Hepatocyte (in vitro differentiated cells): ENCODE measurements around the gene ICAM2.

Experiments
- EZH2 ChIP-seq: fragments of 200-600 bp; sonication (generic); IDR thresholded peaks from 2 replicates; pipeline ENCODE4 v1.6.1; 2016; ENCODE audit warnings: antibody characterized with exemption, mild to moderate bottlenecking, borderline replicate concordance
- EZH2phosphoT487 ChIP-seq: fragments of 200-600 bp; sonication (generic); IDR thresholded peaks from one replicate; pipeline ENCODE4 v1.6.1; 2018; ENCODE audit warnings: antibody characterized with exemption, mild to moderate bottlenecking, low read depth, moderate library complexity; ENCODE audit not compliant: unreplicated experiment, severe bottlenecking
- TF ChIP-seq, protein P1 (sequence below): fragments of 200-600 bp; sonication (generic); IDR thresholded peaks from 2 replicates; pipeline ENCODE4 v1.5.1; 2016; ENCODE audit warnings: antibody characterized with exemption, mild to moderate bottlenecking; ENCODE audit not compliant: poor library complexity

DNA sequence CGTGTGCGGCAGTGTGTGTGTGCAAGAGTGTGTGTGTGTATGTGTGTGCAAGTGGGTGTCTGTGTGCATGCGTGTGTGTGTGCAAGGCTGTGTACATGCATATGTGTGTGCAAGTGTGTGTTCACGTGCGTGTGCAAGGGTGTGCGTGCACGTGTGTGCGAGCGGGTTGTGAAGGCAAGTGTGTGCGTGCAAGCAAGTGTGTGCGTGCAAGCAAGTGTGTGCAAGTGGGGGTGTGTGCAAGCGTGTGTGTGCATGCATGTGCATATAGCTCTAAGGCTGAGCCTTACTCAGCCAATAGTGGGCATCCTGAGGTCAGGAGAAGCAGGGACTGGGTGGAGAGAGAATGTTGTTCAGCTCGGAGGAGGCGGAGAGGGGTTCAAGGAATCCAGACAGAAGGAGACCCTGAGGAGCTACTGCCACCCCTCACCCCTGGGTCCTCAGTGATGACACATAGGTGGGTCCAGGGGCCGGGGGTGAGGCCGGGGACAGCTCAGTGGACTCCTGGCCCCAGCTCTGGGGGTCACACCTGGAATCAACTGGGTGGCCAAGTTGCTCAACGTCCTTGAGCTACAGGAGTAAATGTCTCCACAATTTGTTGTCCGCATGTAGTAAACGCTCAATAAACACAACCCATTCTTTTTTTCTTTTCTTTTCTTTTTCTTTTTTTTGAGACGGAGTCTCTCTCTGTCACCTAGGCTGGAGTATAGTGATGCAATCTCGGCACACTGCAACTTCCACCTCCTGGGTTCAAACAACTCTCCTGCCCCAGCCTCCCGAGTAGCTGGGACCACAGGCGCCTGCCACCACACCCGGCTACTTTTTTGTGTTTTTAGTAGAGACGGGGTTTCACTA, 20.5 kb downstream of the ICAM2 start:
- TF ChIP-seq, protein P1, sequence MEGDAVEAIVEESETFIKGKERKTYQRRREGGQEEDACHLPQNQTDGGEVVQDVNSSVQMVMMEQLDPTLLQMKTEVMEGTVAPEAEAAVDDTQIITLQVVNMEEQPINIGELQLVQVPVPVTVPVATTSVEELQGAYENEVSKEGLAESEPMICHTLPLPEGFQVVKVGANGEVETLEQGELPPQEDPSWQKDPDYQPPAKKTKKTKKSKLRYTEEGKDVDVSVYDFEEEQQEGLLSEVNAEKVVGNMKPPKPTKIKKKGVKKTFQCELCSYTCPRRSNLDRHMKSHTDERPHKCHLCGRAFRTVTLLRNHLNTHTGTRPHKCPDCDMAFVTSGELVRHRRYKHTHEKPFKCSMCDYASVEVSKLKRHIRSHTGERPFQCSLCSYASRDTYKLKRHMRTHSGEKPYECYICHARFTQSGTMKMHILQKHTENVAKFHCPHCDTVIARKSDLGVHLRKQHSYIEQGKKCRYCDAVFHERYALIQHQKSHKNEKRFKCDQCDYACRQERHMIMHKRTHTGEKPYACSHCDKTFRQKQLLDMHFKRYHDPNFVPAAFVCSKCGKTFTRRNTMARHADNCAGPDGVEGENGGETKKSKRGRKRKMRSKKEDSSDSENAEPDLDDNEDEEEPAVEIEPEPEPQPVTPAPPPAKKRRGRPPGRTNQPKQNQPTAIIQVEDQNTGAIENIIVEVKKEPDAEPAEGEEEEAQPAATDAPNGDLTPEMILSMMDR, result no peak
- TF ChIP-seq EZH2phosphoT487, result no peak
- TF ChIP-seq EZH2, result no peak
